PC-3 (cell line): ENCODE measurements around the gene SFTPB.

Experiments used
- EZH2 ChIP-seq: fragments of 300-600 bp; sonication (generic); IDR thresholded peaks from one replicate; pipeline ENCODE4 v1.6.1; 2017; ENCODE audit warnings: antibody characterized with exemption, mild to moderate bottlenecking, low read length; ENCODE audit not compliant: unreplicated experiment
- EZH2phosphoT487 ChIP-seq: fragments of 300-600 bp; sonication (generic); IDR thresholded peaks from 2 replicates; pipeline ENCODE4 v1.6.1; 2018; ENCODE audit warnings: mild to moderate bottlenecking, antibody characterized with exemption, low read length, borderline replicate concordance
- TF ChIP-seq, protein P1 (sequence below): fragments of 300-600 bp; sonication (generic); conservative IDR thresholded peaks from 2 replicates; pipeline ENCODE4 v1.5.1; 2017; ENCODE audit warnings: antibody characterized with exemption, low read depth, mild to moderate bottlenecking, low read length

- TF ChIP-seq, protein P1, sequence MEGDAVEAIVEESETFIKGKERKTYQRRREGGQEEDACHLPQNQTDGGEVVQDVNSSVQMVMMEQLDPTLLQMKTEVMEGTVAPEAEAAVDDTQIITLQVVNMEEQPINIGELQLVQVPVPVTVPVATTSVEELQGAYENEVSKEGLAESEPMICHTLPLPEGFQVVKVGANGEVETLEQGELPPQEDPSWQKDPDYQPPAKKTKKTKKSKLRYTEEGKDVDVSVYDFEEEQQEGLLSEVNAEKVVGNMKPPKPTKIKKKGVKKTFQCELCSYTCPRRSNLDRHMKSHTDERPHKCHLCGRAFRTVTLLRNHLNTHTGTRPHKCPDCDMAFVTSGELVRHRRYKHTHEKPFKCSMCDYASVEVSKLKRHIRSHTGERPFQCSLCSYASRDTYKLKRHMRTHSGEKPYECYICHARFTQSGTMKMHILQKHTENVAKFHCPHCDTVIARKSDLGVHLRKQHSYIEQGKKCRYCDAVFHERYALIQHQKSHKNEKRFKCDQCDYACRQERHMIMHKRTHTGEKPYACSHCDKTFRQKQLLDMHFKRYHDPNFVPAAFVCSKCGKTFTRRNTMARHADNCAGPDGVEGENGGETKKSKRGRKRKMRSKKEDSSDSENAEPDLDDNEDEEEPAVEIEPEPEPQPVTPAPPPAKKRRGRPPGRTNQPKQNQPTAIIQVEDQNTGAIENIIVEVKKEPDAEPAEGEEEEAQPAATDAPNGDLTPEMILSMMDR: no peak
- no peak for TF ChIP-seq EZH2phosphoT487
- TF ChIP-seq EZH2: no peak
Measured at GRCh38 chr2:85680707-85681371, 12.8 kb upstream of the SFTPB start.
